Colonic mucosa (tissue), 4 donors: ENCODE results near the gene EPS8L2. TPM values are rescaled to one million over a fixed set of nuclear protein-coding genes. Genes with fewer than 3 reads are reported as not detected.

Experiments used
- DNase-seq: peaks from one replicate; pipeline ENCODE4 v3.0.0-alpha.2; 2020
- H3K27ac ChIP-seq: fragments of 200-600 bp; one replicate; pipeline ENCODE4 v1.8.0; 2021
- H3K27me3 ChIP-seq: fragments of 200-600 bp; one replicate; pipeline ENCODE4 v1.8.0; 2021
- H3K36me3 ChIP-seq: fragments of 200-600 bp; one replicate; pipeline ENCODE4 v1.8.0; 2021
- H3K4me1 ChIP-seq: fragments of 200-600 bp; one replicate; pipeline ENCODE4 v1.8.0; 2021; ENCODE audit warnings: mild to moderate bottlenecking
- H3K4me3 ChIP-seq: fragments of 200-600 bp; one replicate; pipeline ENCODE4 v1.8.0; 2021
- H3K9ac ChIP-seq, 2 donors: one replicate each; pipeline ENCODE4 v1.7.0; 2013; ENCODE audit warnings: control low read depth in 2 of 2, low read depth in 2 of 2, low read length in 2 of 2
- H3K9me3 ChIP-seq: fragments of 200-600 bp; one replicate; pipeline ENCODE4 v1.8.0; 2021
- CTCF ChIP-seq: fragments of 200-600 bp; IDR thresholded peaks from one replicate; pipeline ENCODE4 v1.8.0; 2022; ENCODE audit warnings: antibody characterized with exemption, mild to moderate bottlenecking
- intact Hi-C: fragments of 100-400 bp; cut with DNase I; formaldehyde crosslinking; loops from one replicate; pipeline ENCODE4 v1.14.1; 2022
- total RNA-seq, 2 donors: library from RNA; stranded (reverse); fragmentation: NEBNext Ultra II Directional in 1 of 2; extraction: Animal tissue kit (Norgen Biotek cat#: 25700) in 1 of 2; gene quantifications; one replicate each; pipeline ENCODE4 v1.2.1, GENCODE V29; 2021
- donor health status: healthy.
- donor health status: DM: no; HTN: no; CAD: no.
- donor health status: DM: no; HTN: no; CAD: no.

The EPS8L2 gene
- total RNA-seq, 2 donors from 2014 or later, result 192 to 254 TPM

- intact Hi-C loops, result no loop called here
- DNase-seq, result peak; percentile 97
- peak within 1 kb of the TSS; percentile 100 for H3K27ac ChIP-seq
- peak within 1 kb of the TSS; percentile 79 to 94 for H3K9ac ChIP-seq
- H3K27me3 ChIP-seq, result no peaks in the 10 kb centered on the region
- no peaks in the 10 kb centered on the region for H3K36me3 ChIP-seq
- no peak for TF ChIP-seq CTCF
- no peaks in the 10 kb centered on the region for H3K9me3 ChIP-seq
- H3K4me3 ChIP-seq, result peak within 1 kb of the TSS; percentile 82
- peaks cover 19% of the 10 kb centered on the region for H3K4me1 ChIP-seq
Measured at GRCh38 chr11:694563-695287, 11.3 kb upstream of the EPS8L2 start, which contains the start of gene DEAF1. Gene DEAF1 (minus strand): TSS chr11:695222. CDS start chr11:695047, 175 bp downstream.

GRCh38 chr11:695288-695537 lies 10.8 kb upstream of the EPS8L2 start:
- H3K27me3 ChIP-seq, result no peaks in the 10 kb centered on the region
- H3K4me3 ChIP-seq, result peak overlapping the region; percentile 82
- peak overlapping the region; percentile 74 to 94 for H3K9ac ChIP-seq
- H3K27ac ChIP-seq, result peak overlapping the region; percentile 100
- peaks cover 19% of the 10 kb centered on the region for H3K4me1 ChIP-seq
- DNase-seq, result no peak
- H3K9me3 ChIP-seq, result no peaks in the 10 kb centered on the region
- no peak for TF ChIP-seq CTCF
- intact Hi-C loops, result no loop called here
- no peaks in the 10 kb centered on the region for H3K36me3 ChIP-seq

- Histone ChIP-seq H3K9ac (peak within 1 kb of the TSS; percentile 79 to 94), H3K4me1 (peaks cover 19% of the 10 kb centered on the region), H3K4me3 (peak within 1 kb of the TSS; percentile 82), H3K27me3 (no peaks in the 10 kb centered on the region), H3K9me3 (no peaks in the 10 kb centered on the region), H3K27ac (peak within 1 kb of the TSS; percentile 100), H3K36me3 (no peaks in the 10 kb centered on the region)
- intact Hi-C loops, result loop anchor here (2.0 kb wide), 1 partner anchor 23 kb away; no protein-coding TSS in a partner anchor
- peak; percentile 99 for DNase-seq
- TF ChIP-seq CTCF, result no peak
Measured at GRCh38 chr11:695538-696248, 10.3 kb upstream of the EPS8L2 start, which contains the start of gene TMEM80. Gene TMEM80 (plus strand): TSS chr11:695816. CDS start chr11:695828, 12 bp downstream.

GRCh38 chr11:696955-697491 lies 9.0 kb upstream of the EPS8L2 start:
- no peaks in the 10 kb centered on the region for H3K27me3 ChIP-seq
- peak overlapping the region; percentile 100 for H3K27ac ChIP-seq
- intact Hi-C loops, result loop anchor here (2.0 kb wide), 1 partner anchor 22 kb away; no protein-coding TSS in a partner anchor
- peaks cover 15% of the 10 kb centered on the region for H3K4me1 ChIP-seq
- H3K4me3 ChIP-seq, result peak overlapping the region; percentile 82
- no peaks in the 10 kb centered on the region for H3K9me3 ChIP-seq
- H3K9ac ChIP-seq, result peak overlapping the region in 1 of 2 donors; percentile 19
- no peaks in the 10 kb centered on the region for H3K36me3 ChIP-seq
- DNase-seq, result no peak
- TF ChIP-seq CTCF, result no peak

- H3K4me1 ChIP-seq, result peaks cover 19% of the 10 kb centered on the region
- H3K4me3 ChIP-seq, result no peak overlapping the region
- peak overlapping the region in 1 of 2 donors; percentile 13 for H3K9ac ChIP-seq
- no peaks in the 10 kb centered on the region for H3K27me3 ChIP-seq
- no peak for TF ChIP-seq CTCF
- intact Hi-C loops, result loop anchor here (2.0 kb wide), 1 partner anchor 21 kb away; no protein-coding TSS in a partner anchor
- H3K27ac ChIP-seq, result peak overlapping the region; percentile 57
- H3K9me3 ChIP-seq, result no peaks in the 10 kb centered on the region
- no peaks in the 10 kb centered on the region for H3K36me3 ChIP-seq
- DNase-seq, result no peak
Measured at GRCh38 chr11:697811-698311, 8.2 kb upstream of the EPS8L2 start.
